KOPT-K1 (cell line): ENCODE data around the gene AKNAD1.

Experiments used
- H3K27ac ChIP-seq: fragments of 200-600 bp; sonication (generic); 2 replicates; pipeline ENCODE4 v1.5.1; 2016; ENCODE audit warnings: antibody characterized with exemption, mild to moderate bottlenecking, low read depth, low read length; ENCODE audit not compliant: poor library complexity, severe bottlenecking
- H3K36me3 ChIP-seq: fragments of 200-600 bp; sonication (generic); 2 replicates; pipeline ENCODE4 v1.5.1; 2017; ENCODE audit warnings: antibody characterized with exemption, mild to moderate bottlenecking, low read length, moderate library complexity; ENCODE audit not compliant: insufficient read depth
- H3K9me3 ChIP-seq: fragments of 200-600 bp; sonication (generic); 2 replicates; pipeline ENCODE4 v1.5.1; 2017; ENCODE audit warnings: antibody characterized with exemption, low read length, mild to moderate bottlenecking; ENCODE audit not compliant: insufficient read depth, poor library complexity, severe bottlenecking

The AKNAD1 gene

GRCh38 chr1:108850929-108851328 lies 6.0 kb downstream of the AKNAD1 start:
- no peak overlapping the region for H3K27ac ChIP-seq
- no peaks in the 10 kb centered on the region for H3K9me3 ChIP-seq
- H3K36me3 ChIP-seq = no peaks in the 10 kb centered on the region

GRCh38 chr1:108848806-108849205 lies 8.1 kb downstream of the AKNAD1 start:
- H3K9me3 ChIP-seq = no peaks in the 10 kb centered on the region
- H3K27ac ChIP-seq = no peak overlapping the region

GRCh38 chr1:108847494-108847893 lies 9.4 kb downstream of the AKNAD1 start:
- H3K9me3 ChIP-seq = no peaks in the 10 kb centered on the region
- no peaks in the 10 kb centered on the region for H3K36me3 ChIP-seq
- no peak overlapping the region for H3K27ac ChIP-seq

More at GRCh38 chr1:108848806-108849205, 8.1 kb downstream of the AKNAD1 start:
- H3K36me3 ChIP-seq = no peaks in the 10 kb centered on the region

GRCh38 chr1:108845991-108846390 lies 10.9 kb downstream of the AKNAD1 start:
- no peak overlapping the region for H3K27ac ChIP-seq
- H3K36me3 ChIP-seq = no peaks in the 10 kb centered on the region
- H3K9me3 ChIP-seq = no peaks in the 10 kb centered on the region

GRCh38 chr1:108845446-108845845 lies 11.4 kb downstream of the AKNAD1 start:
- Histone ChIP-seq H3K36me3 (no peaks in the 10 kb centered on the region), H3K27ac (no peak overlapping the region), H3K9me3 (no peaks in the 10 kb centered on the region)

GRCh38 chr1:108843390-108844137 lies 13.3 kb downstream of the AKNAD1 start:
- H3K9me3 ChIP-seq = no peaks in the 10 kb centered on the region
- no peaks in the 10 kb centered on the region for H3K36me3 ChIP-seq
- no peak overlapping the region for H3K27ac ChIP-seq

- Histone ChIP-seq H3K9me3 (no peaks in the 10 kb centered on the region), H3K27ac (no peak overlapping the region), H3K36me3 (no peaks in the 10 kb centered on the region)
Measured at GRCh38 chr1:108842525-108843181, 14.2 kb downstream of the AKNAD1 start.

- Histone ChIP-seq H3K27ac (no peak overlapping the region), H3K9me3 (no peaks in the 10 kb centered on the region), H3K36me3 (no peaks in the 10 kb centered on the region)
Measured at GRCh38 chr1:108841703-108842102, 15.2 kb downstream of the AKNAD1 start.

- H3K36me3 ChIP-seq = no peaks in the 10 kb centered on the region
- H3K9me3 ChIP-seq = no peaks in the 10 kb centered on the region
- no peak overlapping the region for H3K27ac ChIP-seq
Measured at GRCh38 chr1:108832929-108833328, 24.0 kb downstream of the AKNAD1 start.

- Histone ChIP-seq H3K27ac (no peak overlapping the region), H3K36me3 (no peaks in the 10 kb centered on the region)
Measured at GRCh38 chr1:108831225-108831624, 25.7 kb downstream of the AKNAD1 start.

GRCh38 chr1:108830119-108831008 lies 26.5 kb downstream of the AKNAD1 start:
- no peaks in the 10 kb centered on the region for H3K9me3 ChIP-seq
- H3K27ac ChIP-seq = no peak overlapping the region

More at GRCh38 chr1:108831225-108831624, 25.7 kb downstream of the AKNAD1 start:
- H3K9me3 ChIP-seq = no peaks in the 10 kb centered on the region

GRCh38 chr1:108829498-108829916 lies 27.4 kb downstream of the AKNAD1 start:
- no peak overlapping the region for H3K27ac ChIP-seq
- H3K36me3 ChIP-seq = no peaks in the 10 kb centered on the region
- H3K9me3 ChIP-seq = no peaks in the 10 kb centered on the region

More at GRCh38 chr1:108830119-108831008, 26.5 kb downstream of the AKNAD1 start:
- no peaks in the 10 kb centered on the region for H3K36me3 ChIP-seq

GRCh38 chr1:108828074-108828961 lies 28.6 kb downstream of the AKNAD1 start:
- no peaks in the 10 kb centered on the region for H3K36me3 ChIP-seq
- no peak overlapping the region for H3K27ac ChIP-seq
- no peaks in the 10 kb centered on the region for H3K9me3 ChIP-seq

GRCh38 chr1:108826081-108826635 lies 30.7 kb downstream of the AKNAD1 start:
- Histone ChIP-seq H3K27ac (no peak overlapping the region), H3K9me3 (no peaks in the 10 kb centered on the region), H3K36me3 (no peaks in the 10 kb centered on the region)
